Endothelial cell of umbilical vein (primary cell): ENCODE data around the gene TLCD4. TPM values are rescaled to one million over a fixed set of nuclear protein-coding genes. Genes with fewer than 3 reads are reported as not detected.

Experiments used
- BruUV-seq: library from RNA; stranded (reverse); fragments of 400-500 nt; replicated peaks from 2 replicates; lab custom pipeline; 2021; lab: Mats Ljungman, UMichigan
- CTCF ChIA-PET: fragments of 300-600, 350-600 bp; sonication (Branson Sonifier 250); formaldehyde crosslinking; loops from one replicate; lab custom pipeline; 2021; ENCODE audit warnings: antibody characterized with exemption, inconsistent platforms; lab: Charles Lee
- POLR2A ChIA-PET: fragments of 300-600, 350-600 bp; sonication (Branson Sonifier 250); formaldehyde crosslinking; loops from one replicate; lab custom pipeline; 2021; ENCODE audit warnings: antibody characterized with exemption, inconsistent platforms; lab: Charles Lee
- DNase-seq: peaks from one replicate; pipeline ENCODE4 v3.0.0-alpha.2; 2011; ENCODE audit warnings: low read depth, low spot score
- FAIRE-seq: peaks from 2 replicates; lab custom pipeline; 2011; peaks lifted over from hg19 to GRCh38; lab: Jason Lieb, UNC
- H2AFZ ChIP-seq: 2 replicates; pipeline ENCODE4 v1.6.0; 2012; ENCODE audit warnings: low read depth, low read length, control low read depth, inconsistent platforms
- H3K27ac ChIP-seq: 2 replicates; pipeline ENCODE4 v1.5.1; 2011; ENCODE audit warnings: low read depth, mild to moderate bottlenecking, control low read depth, low read length, moderate library complexity; ENCODE audit not compliant: insufficient read depth
- H3K27me3 ChIP-seq, 2 experiments: 2 replicates each; pipeline versions ENCODE4 v1.6.0 to v1.6.1; 2011; ENCODE audit warnings: low read length in 2 of 2, mixed read lengths in 1 of 2; ENCODE audit not compliant: control insufficient read depth in 2 of 2, insufficient read depth in 2 of 2
- H3K36me3 ChIP-seq, 2 experiments: 2 replicates in 1 of 2; 3 replicates in 1 of 2; pipeline ENCODE4 v1.5.1; 2011; ENCODE audit warnings: low read length in 2 of 2, mild to moderate bottlenecking in 1 of 2, moderate library complexity in 1 of 2; ENCODE audit not compliant: control insufficient read depth in 2 of 2, insufficient read depth in 2 of 2; ENCODE audit errors: extremely low read depth in 1 of 2
- H3K4me1 ChIP-seq: 3 replicates; pipeline ENCODE4 v1.5.1; 2011; ENCODE audit warnings: mild to moderate bottlenecking, low read length; ENCODE audit not compliant: control insufficient read depth, insufficient read depth; ENCODE audit errors: extremely low read depth
- H3K4me2 ChIP-seq: 2 replicates; pipeline ENCODE4 v1.6.1; 2011; ENCODE audit warnings: low read length, control low read depth, mixed read lengths; ENCODE audit not compliant: insufficient read depth
- H3K4me3 ChIP-seq, 3 experiments: fragments of 200-600 bp in 1 of 3; sonication (generic), shearing (Covaris generic) in 1 of 3; replicated peaks in 1 of 3; 2 replicates each; pipeline ENCODE4 v1.5.1; 2011 to 2016; ENCODE audit warnings: control low read depth in 3 of 3, low read length in 3 of 3, mild to moderate bottlenecking in 2 of 3, inconsistent platforms in 1 of 3, low read depth in 1 of 3, moderate library complexity in 1 of 3; ENCODE audit not compliant: insufficient read depth in 1 of 3
- H3K79me2 ChIP-seq: 2 replicates; pipeline ENCODE4 v1.6.0; 2012; ENCODE audit warnings: low read length, inconsistent platforms; ENCODE audit not compliant: control insufficient read depth, insufficient read depth
- H3K9ac ChIP-seq: replicated peaks from 2 replicates; pipeline ENCODE3; 2011; ENCODE audit warnings: low read length, control low read depth; ENCODE audit not compliant: insufficient read depth; ENCODE audit errors: extremely low read depth
- H3K9me1 ChIP-seq: replicated peaks from 3 replicates; pipeline ENCODE4 v1.6.0; 2011; ENCODE audit warnings: mild to moderate bottlenecking, low read length; ENCODE audit not compliant: control insufficient read depth, insufficient read depth; ENCODE audit errors: extremely low read depth
- H3K9me3 ChIP-seq: replicated peaks from 2 replicates; pipeline ENCODE4 v1.5.1; 2012; ENCODE audit warnings: low read length, inconsistent platforms; ENCODE audit not compliant: control insufficient read depth, insufficient read depth
- H4K20me1 ChIP-seq: replicated peaks from 2 replicates; pipeline ENCODE3; 2011; ENCODE audit warnings: mild to moderate bottlenecking, low read length; ENCODE audit not compliant: control insufficient read depth, insufficient read depth; ENCODE audit errors: extremely low read depth
- CTCF ChIP-seq, 2 donors: IDR thresholded peaks; 1 replicate in 1 of 2; 2 replicates in 1 of 2; pipeline ENCODE4 v1.5.1; 2011; ENCODE audit warnings: low read length in 2 of 2, mild to moderate bottlenecking in 2 of 2, moderate library complexity in 2 of 2, control low read depth in 1 of 2, inconsistent platforms in 1 of 2, low read depth in 1 of 2; ENCODE audit not compliant: insufficient read depth in 1 of 2; ENCODE audit errors: extremely low read depth in 1 of 2
- EZH2 ChIP-seq: IDR thresholded peaks from 2 replicates; pipeline ENCODE4 v1.6.1; 2012; ENCODE audit warnings: borderline replicate concordance, low read depth, mild to moderate bottlenecking, moderate library complexity, low read length, inconsistent platforms; ENCODE audit not compliant: severe bottlenecking
- FOS ChIP-seq: IDR thresholded peaks from 2 replicates; pipeline ENCODE4 v1.6.1; 2011; ENCODE audit warnings: mild to moderate bottlenecking, low read length, moderate library complexity, borderline replicate concordance; ENCODE audit not compliant: insufficient read depth
- GATA2 ChIP-seq: IDR thresholded peaks from 2 replicates; pipeline ENCODE4 v1.7.0; 2011; ENCODE audit warnings: low read depth, mild to moderate bottlenecking, moderate library complexity, mixed read lengths, low read length; ENCODE audit not compliant: insufficient read length, insufficient read depth
- JUN ChIP-seq: IDR thresholded peaks from 2 replicates; pipeline ENCODE4 v1.6.1; 2011; ENCODE audit warnings: borderline replicate concordance, low read depth; ENCODE audit not compliant: insufficient read length, insufficient read depth
- MAX ChIP-seq: IDR thresholded peaks from 2 replicates; pipeline ENCODE4 v1.6.1; 2011; ENCODE audit not compliant: insufficient read depth, insufficient read length
- MYC ChIP-seq: IDR thresholded peaks from one replicate; pipeline ENCODE4 v1.6.1; 2011; ENCODE audit warnings: mild to moderate bottlenecking, low read depth, low read length
- POLR2A ChIP-seq: IDR thresholded peaks from 2 replicates; pipeline ENCODE4 v1.6.1; 2012; ENCODE audit warnings: low read depth, mild to moderate bottlenecking, control low read depth, low read length
- POLR2AphosphoS5 ChIP-seq: IDR thresholded peaks from 2 replicates; pipeline ENCODE4 v1.6.1; 2012; ENCODE audit warnings: low read depth, mild to moderate bottlenecking, control low read depth, low read length, moderate library complexity; ENCODE audit not compliant: insufficient read depth
- dilution Hi-C: fragments of 300-500 bp; cut with MboI; formaldehyde crosslinking; loops from one replicate; pipeline ENCODE4 v1.15.0; 2019; ENCODE audit warnings: low sequenced_read_pairs; ENCODE audit not compliant: extremely low pct_ligation_motif_present
- intact Hi-C: fragments of 100-400 bp; cut with micrococcal nuclease; formaldehyde crosslinking; loops from one replicate; pipeline ENCODE4 v1.10.0; 2022
- polyA plus RNA-seq, 4 experiments: library from polyadenylated mRNA; depleted of rRNA in 3 of 4; stranded (reverse) in 3 of 4; unstranded in 1 of 4; fragments of >200 nt; gene quantifications; 2 replicates each; pipeline versions ENCODE4 v1.2.1 to v1.2.3, GENCODE V29; 2011 to 2012; ENCODE audit warnings: missing spikeins in 1 of 4
- total RNA-seq: library from RNA; stranded (reverse); gene quantifications from 2 replicates; pipeline ENCODE4 v1.2.3, GENCODE V29; 2021

Gene TLCD4
- total and polyA plus RNA-seq, 2 donors (not counting 3 experiments of a cell fraction or from before 2014, with no cell fraction given), result 0.11 to 0.51 TPM

GRCh38 chr1:95067568-95067967, 49.6 kb upstream of the TLCD4 start:
- Histone ChIP-seq H3K9me1 (no peaks in the 10 kb centered on the region), H2AFZ (no peak overlapping the region), H3K9me3 (no peaks in the 10 kb centered on the region), H4K20me1 (no peaks in the 10 kb centered on the region), H3K4me2 (no peak overlapping the region), H3K27me3 (no peaks in the 10 kb centered on the region), H3K36me3 (no peaks in the 10 kb centered on the region), H3K4me1 (peaks cover 7% of the 10 kb centered on the region), H3K79me2 (no peaks in the 10 kb centered on the region), H3K9ac (no peak overlapping the region), H3K4me3 (no peak overlapping the region), H3K27ac (no peak overlapping the region)
- TF ChIP-seq MAX, result no peak
- no peak for TF ChIP-seq MYC
- TF ChIP-seq FOS, result no peak
- TF ChIP-seq EZH2, result no peak
- no peak for TF ChIP-seq GATA2
- no peak for TF ChIP-seq POLR2AphosphoS5
- no peak for TF ChIP-seq CTCF (IDR thresholded peaks at IDR 0.05; ENCODE audit: extremely low read depth in 1 of 2, insufficient read depth in 1 of 2, low read depth in 1 of 2, low read length in 2 of 2)
- TF ChIP-seq POLR2A, result no peak
- no peak for TF ChIP-seq JUN
- BruUV-seq, result no TSS peak
- ChIA-PET POLR2A (no interaction called here), CTCF (no interaction called here)
- dilution Hi-C loops (no loop called here), intact Hi-C loops (no loop called here)
- no peak for DNase-seq
- no peak for FAIRE-seq
